HEK293T (cell line): ENCODE results near the gene SOX21.

Experiments
- CTCF ChIA-PET: fragments of 350-600 bp; formaldehyde crosslinking; extraction: SDS; loops from one replicate; lab custom pipeline; 2021; ENCODE audit warnings: antibody characterized with exemption, inconsistent platforms; lab: Yijun Ruan, JAX
- POLR2A ChIA-PET: fragments of 350-600 bp; formaldehyde crosslinking; extraction: SDS; loops from one replicate; lab custom pipeline; 2020; ENCODE audit warnings: antibody characterized with exemption, inconsistent platforms; lab: Yijun Ruan, JAX
- DNase-seq: peaks from one replicate; pipeline ENCODE4 v3.0.0; 2012; ENCODE audit warnings: mixed read lengths; ENCODE audit errors: extremely low spot score
- ARNT ChIP-seq: fragments of 450-650 bp; IDR thresholded peaks from 2 replicates; pipeline ENCODE4 v1.6.1; 2017; ENCODE audit warnings: mild to moderate bottlenecking
- BHLHE40 ChIP-seq: fragments of 450-650 bp; IDR thresholded peaks from 2 replicates; pipeline ENCODE4 v1.6.1; 2016; ENCODE audit warnings: mild to moderate bottlenecking, moderate library complexity, borderline replicate concordance
- CTBP1 ChIP-seq: fragments of 450-650 bp; IDR thresholded peaks from 2 replicates; pipeline ENCODE4 v1.6.1; 2016; ENCODE audit warnings: borderline replicate concordance
- ELF4 ChIP-seq: fragments of 450-650 bp; IDR thresholded peaks from 2 replicates; pipeline ENCODE4 v1.6.1; 2017; ENCODE audit warnings: antibody characterized with exemption
- FOXA1 ChIP-seq: fragments of 450-650 bp; IDR thresholded peaks from 2 replicates; pipeline ENCODE4 v1.6.1; 2016; ENCODE audit warnings: mild to moderate bottlenecking
- FOXK2 ChIP-seq: fragments of 450-650 bp; IDR thresholded peaks from 2 replicates; pipeline ENCODE4 v1.6.1; 2016; ENCODE audit warnings: mild to moderate bottlenecking
- FOXM1 ChIP-seq: fragments of 450-650 bp; IDR thresholded peaks from 2 replicates; pipeline ENCODE4 v1.6.1; 2017; ENCODE audit warnings: mild to moderate bottlenecking, borderline replicate concordance
- HDGF ChIP-seq: fragments of 450-650 bp; IDR thresholded peaks from 2 replicates; pipeline ENCODE4 v1.6.1; 2017; ENCODE audit warnings: antibody characterized with exemption, borderline replicate concordance
- L3MBTL2 ChIP-seq: fragments of 450-650 bp; conservative IDR thresholded peaks from 2 replicates; pipeline ENCODE4 v1.6.1; 2016; ENCODE audit warnings: mild to moderate bottlenecking
- LEF1 ChIP-seq: fragments of 450-650 bp; IDR thresholded peaks from 2 replicates; pipeline ENCODE4 v1.6.1; 2017; ENCODE audit warnings: mild to moderate bottlenecking, borderline replicate concordance
- NFRKB ChIP-seq: fragments of 450-650 bp; IDR thresholded peaks from 2 replicates; pipeline ENCODE4 v1.6.1; 2016; ENCODE audit warnings: mild to moderate bottlenecking, moderate library complexity
- PKNOX1 ChIP-seq: fragments of 450-650 bp; IDR thresholded peaks from 2 replicates; pipeline ENCODE4 v1.6.1; 2016
- SP1 ChIP-seq: fragments of 450-650 bp; IDR thresholded peaks from 2 replicates; pipeline ENCODE4 v1.6.1; 2017
- SUZ12 ChIP-seq: fragments of 450-650 bp; IDR thresholded peaks from 2 replicates; pipeline ENCODE4 v1.6.1; 2016; ENCODE audit warnings: mild to moderate bottlenecking
- TARDBP ChIP-seq: fragments of 450-650 bp; IDR thresholded peaks from 2 replicates; pipeline ENCODE4 v1.6.1; 2016
- ZNF384 ChIP-seq: fragments of 450-650 bp; IDR thresholded peaks from 2 replicates; pipeline ENCODE4 v1.6.1; 2016

The SOX21 gene

GRCh38 chr13:94712287-94712811, at the start of gene SOX21:
Gene SOX21 (minus strand): TSS chr13:94712545. CDS start chr13:94712049, 496 bp downstream.
- ChIA-PET POLR2A (no interaction called here), CTCF (interaction anchor here (0.6 to 1.0 kb wide), 3 partner anchors 21 to 252 kb away, joined by 3 to 4 read pairs (median 4); no protein-coding TSS in a partner anchor)
- TF ChIP-seq TARDBP: no peak
- peak; percentile 97 for TF ChIP-seq L3MBTL2
- TF ChIP-seq CTBP1: peak; percentile 15; the same call in 1 of the 2 replicates
- DNase-seq: peak; percentile 48

- DNase-seq: no peak
- POLR2A ChIA-PET: no interaction called here
- CTCF ChIA-PET: interaction anchor here (0.7 kb wide), 1 partner anchor 19 kb away, joined by 3 read pairs; no protein-coding TSS in a partner anchor
- TF ChIP-seq ZNF384: no peak
- no peak for TF ChIP-seq SP1
- TF ChIP-seq FOXK2: no peak
- TF ChIP-seq HDGF: no peak
- TF ChIP-seq L3MBTL2: no peak
- TF ChIP-seq FOXM1: no peak
- TF ChIP-seq FOXA1: no peak
- no peak for TF ChIP-seq TARDBP
- no peak for TF ChIP-seq PKNOX1
- no peak for TF ChIP-seq SUZ12
- no peak for TF ChIP-seq BHLHE40
- no peak for TF ChIP-seq LEF1
- no peak for TF ChIP-seq CTBP1
- no peak for TF ChIP-seq NFRKB
- no peak for TF ChIP-seq ELF4
- TF ChIP-seq ARNT: no peak
These were observed 49.1 kb upstream of the SOX21 start for GRCh38 chr13:94761407-94761806.

GRCh38 chr13:94759120-94759728, 46.9 kb upstream of the SOX21 start:
- TF ChIP-seq SUZ12 (no peak), CTBP1 (no peak), ZNF384 (no peak), L3MBTL2 (no peak), HDGF (no peak), LEF1 (no peak), ARNT (no peak), FOXM1 (no peak), TARDBP (no peak), PKNOX1 (no peak), NFRKB (no peak), ELF4 (no peak), BHLHE40 (no peak), FOXK2 (no peak), SP1 (no peak), FOXA1 (no peak)
- ChIA-PET CTCF (no interaction called here), POLR2A (no interaction called here)
- no peak for DNase-seq

GRCh38 chr13:94758436-94758960, 46.2 kb upstream of the SOX21 start:
- no peak for DNase-seq

GRCh38 chr13:94753327-94753726, 41.0 kb upstream of the SOX21 start:
- ChIA-PET CTCF (no interaction called here), POLR2A (no interaction called here)
- DNase-seq: no peak
- no peak for TF ChIP-seq LEF1
- TF ChIP-seq SUZ12: no peak
- TF ChIP-seq HDGF: no peak
- TF ChIP-seq PKNOX1: no peak
- no peak for TF ChIP-seq TARDBP
- TF ChIP-seq ZNF384: no peak
- TF ChIP-seq CTBP1: no peak
- TF ChIP-seq ELF4: no peak
- TF ChIP-seq FOXA1: no peak
- TF ChIP-seq FOXM1: no peak
- no peak for TF ChIP-seq BHLHE40
- no peak for TF ChIP-seq NFRKB
- no peak for TF ChIP-seq ARNT
- no peak for TF ChIP-seq FOXK2
- TF ChIP-seq SP1: no peak

More at GRCh38 chr13:94758436-94758960, 46.2 kb upstream of the SOX21 start:
- ChIA-PET CTCF (no interaction called here), POLR2A (no interaction called here)
- TF ChIP-seq FOXM1 (no peak), HDGF (no peak), FOXK2 (no peak), CTBP1 (no peak), PKNOX1 (no peak), ZNF384 (no peak), FOXA1 (no peak), L3MBTL2 (no peak), TARDBP (no peak), SP1 (no peak), NFRKB (no peak), ARNT (no peak), BHLHE40 (no peak)
